Panc1 (cell line): ENCODE measurements around the gene HIGD1A. TPM values are rescaled to one million over a fixed set of nuclear protein-coding genes. Genes with fewer than 3 reads are reported as not detected.

Experiments
- ATAC-seq: fragments of 200-7000 bp; cut with Tn5 transposase; 2 replicates; pipeline ENCODE4 v1.9.1; 2020; ENCODE audit warnings: mild to moderate bottlenecking, moderate library complexity
- BruUV-seq: library from RNA; stranded (reverse); fragments of 400-500 nt; replicated peaks from 2 replicates; lab custom pipeline; 2021; lab: Mats Ljungman, UMichigan
- CTCF ChIA-PET: fragments of 300-600 bp; sonication (Branson Sonifier 250); formaldehyde crosslinking; loops from one replicate; lab custom pipeline; 2022; ENCODE audit warnings: antibody characterized with exemption; lab: Charles Lee
- POLR2A ChIA-PET: fragments of 300-600 bp; sonication (Branson Sonifier 250); formaldehyde crosslinking; loops from one replicate; lab custom pipeline; 2022; ENCODE audit warnings: antibody characterized with exemption; lab: Charles Lee
- DNase-seq: peaks from one replicate; pipeline ENCODE4 v3.0.0-alpha.2; 2010; ENCODE audit warnings: low read depth, low spot score
- H3K27ac ChIP-seq: 2 replicates; pipeline ENCODE4 v1.5.1; 2011; ENCODE audit warnings: mild to moderate bottlenecking, low read length, inconsistent platforms
- H3K27me3 ChIP-seq: fragments of 200-500 bp; sonication (Bioruptor generic); 2 replicates; pipeline ENCODE4 v1.6.0; 2014; ENCODE audit warnings: low read length, inconsistent platforms; ENCODE audit not compliant: control insufficient read depth, insufficient read depth
- H3K36me3 ChIP-seq: fragments of 200-500 bp; sonication (Bioruptor generic); 2 replicates; pipeline ENCODE4 v1.5.1; 2014; ENCODE audit warnings: inconsistent platforms, mild to moderate bottlenecking, low read length, moderate library complexity; ENCODE audit not compliant: control insufficient read depth, insufficient read depth
- H3K4me1 ChIP-seq: 2 replicates; pipeline ENCODE4 v1.5.1; 2011; ENCODE audit warnings: inconsistent platforms, mild to moderate bottlenecking, low read length, moderate library complexity; ENCODE audit not compliant: control insufficient read depth, insufficient read depth
- H3K4me3 ChIP-seq, 2 experiments: 2 replicates each; pipeline ENCODE4 v1.5.1; 2011 to 2012; ENCODE audit warnings: low read depth in 2 of 2, low read length in 2 of 2, mild to moderate bottlenecking in 2 of 2, inconsistent platforms in 1 of 2, moderate library complexity in 1 of 2
- H3K9me3 ChIP-seq: fragments of 200-500 bp; sonication (Bioruptor generic); 2 replicates; pipeline ENCODE4 v1.5.1; 2014; ENCODE audit warnings: low read depth, mild to moderate bottlenecking, inconsistent platforms, low read length, moderate library complexity; ENCODE audit not compliant: control insufficient read depth, insufficient read depth
- POLR2AphosphoS5 ChIP-seq: IDR thresholded peaks from 2 replicates; pipeline ENCODE4 v1.6.1; 2012; ENCODE audit warnings: mild to moderate bottlenecking, low read depth, low read length, moderate library complexity
- SIN3A ChIP-seq: IDR thresholded peaks from 2 replicates; pipeline ENCODE4 v1.6.1; 2012; ENCODE audit warnings: low read depth, mild to moderate bottlenecking, low read length, moderate library complexity, borderline replicate concordance; ENCODE audit not compliant: insufficient read depth
- TCF7L2 ChIP-seq: IDR thresholded peaks from 2 replicates; pipeline ENCODE4 v1.6.1; 2011; ENCODE audit warnings: mild to moderate bottlenecking, low read depth, low read length, inconsistent platforms
- in situ Hi-C: cut with HindIII; loops from 2 replicates; pipeline ENCODE4 v1.10.0; 2016; ENCODE audit warnings: low sequenced_read_pairs, low pct_unique_long_range_greater_than_20kb
- intact Hi-C: fragments of 100-400 bp; cut with micrococcal nuclease; formaldehyde crosslinking; loops from one replicate; pipeline ENCODE4 v1.10.0; 2022; ENCODE audit not compliant: unreplicated experiment
- total RNA-seq: library from RNA; stranded (reverse); gene quantifications from one replicate; pipeline ENCODE4 v1.2.1, GENCODE V29; 2021; ENCODE audit not compliant: unreplicated experiment
- TF ChIP-seq, protein P1 (sequence below): fragments of 450-650 bp; IDR thresholded peaks from 2 replicates; pipeline ENCODE4 v1.5.1; 2017; ENCODE audit warnings: mild to moderate bottlenecking
- TF ChIP-seq, protein P2 (sequence below), 2 experiments: IDR thresholded peaks; 2 replicates each; pipeline ENCODE4 v1.6.1; 2011 to 2012; ENCODE audit warnings: low read depth in 2 of 2, control low read depth in 1 of 2, low read length in 1 of 2, mild to moderate bottlenecking in 1 of 2, moderate library complexity in 1 of 2; ENCODE audit not compliant: insufficient read depth in 1 of 2

Gene HIGD1A
- total RNA-seq, 1 experiment from 2014 or later, result 74.6 TPM

DNA sequence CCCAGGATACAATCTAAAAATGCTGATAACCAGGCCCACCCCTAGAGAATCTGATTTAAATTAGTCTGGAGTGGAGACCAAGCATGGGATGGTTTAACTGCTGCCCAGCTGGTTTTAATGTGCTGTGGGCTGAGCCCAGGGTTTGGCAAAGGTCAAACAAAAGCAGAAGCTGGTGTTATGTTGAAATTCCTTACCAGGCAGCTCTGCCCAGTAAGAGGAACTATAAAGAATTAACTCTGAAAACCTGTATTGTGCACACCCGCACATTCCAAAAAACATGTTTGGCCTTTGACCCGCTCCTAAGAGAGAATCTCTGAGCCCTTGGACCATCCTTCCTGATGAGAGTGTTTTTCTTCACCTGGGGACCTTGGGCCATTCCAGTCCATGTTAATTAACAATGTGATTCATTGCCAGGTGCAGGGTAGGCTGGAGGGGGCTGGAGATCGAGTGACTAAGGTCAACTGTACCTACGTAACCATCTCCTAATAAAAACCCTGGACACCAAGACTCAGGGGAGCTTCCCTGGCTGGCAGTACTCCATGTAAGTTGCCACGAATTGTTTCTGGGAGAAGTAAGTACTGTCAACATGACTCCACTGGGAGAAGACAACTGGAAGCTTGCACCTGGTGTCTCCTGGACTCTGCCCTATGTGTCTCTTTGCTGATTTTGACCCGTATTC lies 42.1 kb downstream of the HIGD1A start:
- TF ChIP-seq, protein P1, sequence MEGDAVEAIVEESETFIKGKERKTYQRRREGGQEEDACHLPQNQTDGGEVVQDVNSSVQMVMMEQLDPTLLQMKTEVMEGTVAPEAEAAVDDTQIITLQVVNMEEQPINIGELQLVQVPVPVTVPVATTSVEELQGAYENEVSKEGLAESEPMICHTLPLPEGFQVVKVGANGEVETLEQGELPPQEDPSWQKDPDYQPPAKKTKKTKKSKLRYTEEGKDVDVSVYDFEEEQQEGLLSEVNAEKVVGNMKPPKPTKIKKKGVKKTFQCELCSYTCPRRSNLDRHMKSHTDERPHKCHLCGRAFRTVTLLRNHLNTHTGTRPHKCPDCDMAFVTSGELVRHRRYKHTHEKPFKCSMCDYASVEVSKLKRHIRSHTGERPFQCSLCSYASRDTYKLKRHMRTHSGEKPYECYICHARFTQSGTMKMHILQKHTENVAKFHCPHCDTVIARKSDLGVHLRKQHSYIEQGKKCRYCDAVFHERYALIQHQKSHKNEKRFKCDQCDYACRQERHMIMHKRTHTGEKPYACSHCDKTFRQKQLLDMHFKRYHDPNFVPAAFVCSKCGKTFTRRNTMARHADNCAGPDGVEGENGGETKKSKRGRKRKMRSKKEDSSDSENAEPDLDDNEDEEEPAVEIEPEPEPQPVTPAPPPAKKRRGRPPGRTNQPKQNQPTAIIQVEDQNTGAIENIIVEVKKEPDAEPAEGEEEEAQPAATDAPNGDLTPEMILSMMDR, result no peak
- TF ChIP-seq, protein P2, sequence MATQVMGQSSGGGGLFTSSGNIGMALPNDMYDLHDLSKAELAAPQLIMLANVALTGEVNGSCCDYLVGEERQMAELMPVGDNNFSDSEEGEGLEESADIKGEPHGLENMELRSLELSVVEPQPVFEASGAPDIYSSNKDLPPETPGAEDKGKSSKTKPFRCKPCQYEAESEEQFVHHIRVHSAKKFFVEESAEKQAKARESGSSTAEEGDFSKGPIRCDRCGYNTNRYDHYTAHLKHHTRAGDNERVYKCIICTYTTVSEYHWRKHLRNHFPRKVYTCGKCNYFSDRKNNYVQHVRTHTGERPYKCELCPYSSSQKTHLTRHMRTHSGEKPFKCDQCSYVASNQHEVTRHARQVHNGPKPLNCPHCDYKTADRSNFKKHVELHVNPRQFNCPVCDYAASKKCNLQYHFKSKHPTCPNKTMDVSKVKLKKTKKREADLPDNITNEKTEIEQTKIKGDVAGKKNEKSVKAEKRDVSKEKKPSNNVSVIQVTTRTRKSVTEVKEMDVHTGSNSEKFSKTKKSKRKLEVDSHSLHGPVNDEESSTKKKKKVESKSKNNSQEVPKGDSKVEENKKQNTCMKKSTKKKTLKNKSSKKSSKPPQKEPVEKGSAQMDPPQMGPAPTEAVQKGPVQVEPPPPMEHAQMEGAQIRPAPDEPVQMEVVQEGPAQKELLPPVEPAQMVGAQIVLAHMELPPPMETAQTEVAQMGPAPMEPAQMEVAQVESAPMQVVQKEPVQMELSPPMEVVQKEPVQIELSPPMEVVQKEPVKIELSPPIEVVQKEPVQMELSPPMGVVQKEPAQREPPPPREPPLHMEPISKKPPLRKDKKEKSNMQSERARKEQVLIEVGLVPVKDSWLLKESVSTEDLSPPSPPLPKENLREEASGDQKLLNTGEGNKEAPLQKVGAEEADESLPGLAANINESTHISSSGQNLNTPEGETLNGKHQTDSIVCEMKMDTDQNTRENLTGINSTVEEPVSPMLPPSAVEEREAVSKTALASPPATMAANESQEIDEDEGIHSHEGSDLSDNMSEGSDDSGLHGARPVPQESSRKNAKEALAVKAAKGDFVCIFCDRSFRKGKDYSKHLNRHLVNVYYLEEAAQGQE (IDR thresholded peaks at IDR 0.05; ENCODE audit: insufficient read depth in 1 of 2, low read depth in 2 of 2, low read length in 1 of 2), result no peak
- TF ChIP-seq SIN3A (no peak), POLR2AphosphoS5 (no peak), TCF7L2 (no peak)
- ATAC-seq, result no peak
- no peaks in the 10 kb centered on the region for H3K4me1 ChIP-seq
- intact Hi-C loops (no loop called here), in situ Hi-C loops (no loop called here)
- H3K27ac ChIP-seq, result no peak overlapping the region
- ChIA-PET POLR2A (no interaction called here), CTCF (no interaction called here)
- no peaks in the 10 kb centered on the region for H3K27me3 ChIP-seq
- no peaks in the 10 kb centered on the region for H3K36me3 ChIP-seq
- H3K9me3 ChIP-seq, result no peaks in the 10 kb centered on the region
- no TSS peak for BruUV-seq
- H3K4me3 ChIP-seq, result no peak overlapping the region
- no peak for DNase-seq

GRCh38 chr3:42758126-42758525 lies 46.2 kb downstream of the HIGD1A start:
- POLR2A ChIA-PET, result no interaction called here

More at GRCh38 chr3:42758126-42758525, 46.2 kb downstream of the HIGD1A start:
- H3K27ac ChIP-seq, result no peak overlapping the region
- DNase-seq, result no peak
- no peaks in the 10 kb centered on the region for H3K27me3 ChIP-seq
- BruUV-seq, result no TSS peak
- no peaks in the 10 kb centered on the region for H3K9me3 ChIP-seq
- in situ Hi-C loops, result no loop called here
- TF ChIP-seq, protein P1, result no peak
- TF ChIP-seq POLR2AphosphoS5, result no peak
- H3K4me1 ChIP-seq, result no peaks in the 10 kb centered on the region
- H3K4me3 ChIP-seq, result no peak overlapping the region
- intact Hi-C loops, result no loop called here
- no peaks in the 10 kb centered on the region for H3K36me3 ChIP-seq
- ATAC-seq, result no peak
- CTCF ChIA-PET, result interaction anchor here (0.6 kb wide), 1 partner anchor 29 kb away, joined by 3 read pairs; no protein-coding TSS in a partner anchor
